H9 (cell line): ENCODE data around the gene TUFT1. TPM values are rescaled to one million over a fixed set of nuclear protein-coding genes. Genes with fewer than 3 reads are reported as not detected.

Experiments used
- DNase-seq: peaks from one replicate; pipeline ENCODE4 v3.0.0-alpha.2; 2017
- H2AFZ ChIP-seq: one replicate; pipeline ENCODE4 v1.6.1; 2013; ENCODE audit warnings: mild to moderate bottlenecking, low read length, control low read depth, moderate library complexity
- H2AK5ac ChIP-seq: 2 replicates; pipeline ENCODE4 v1.6.1; 2013; ENCODE audit warnings: low read length, control low read depth, mixed read lengths; ENCODE audit not compliant: insufficient read length
- H2BK120ac ChIP-seq: one replicate; pipeline ENCODE4 v1.6.1; 2013; ENCODE audit warnings: low read depth, mild to moderate bottlenecking, low read length, control low read depth, inconsistent platforms; ENCODE audit not compliant: poor library complexity, severe bottlenecking
- H2BK12ac ChIP-seq: 2 replicates; pipeline ENCODE4 v1.6.1; 2013; ENCODE audit warnings: low read length, control low read depth, mixed read lengths, low read depth; ENCODE audit not compliant: insufficient read length
- H2BK15ac ChIP-seq: 2 replicates; pipeline ENCODE4 v1.6.1; 2013; ENCODE audit warnings: low read depth, low read length, control low read depth
- H2BK20ac ChIP-seq: one replicate; pipeline ENCODE4 v1.6.1; 2013; ENCODE audit warnings: low read depth, mild to moderate bottlenecking, low read length, control low read depth, inconsistent platforms; ENCODE audit not compliant: poor library complexity, severe bottlenecking
- H2BK5ac ChIP-seq: 2 replicates; pipeline ENCODE4 v1.6.1; 2013; ENCODE audit warnings: low read length, control low read depth, mixed read lengths; ENCODE audit not compliant: insufficient read length
- H3K14ac ChIP-seq: 2 replicates; pipeline ENCODE4 v1.6.1; 2013; ENCODE audit warnings: low read length, control low read depth; ENCODE audit not compliant: insufficient read depth
- H3K18ac ChIP-seq: 2 replicates; pipeline ENCODE4 v1.6.1; 2013; ENCODE audit warnings: low read depth, mild to moderate bottlenecking, mixed read lengths, low read length, control low read depth; ENCODE audit not compliant: insufficient read length
- H3K23ac ChIP-seq: 2 replicates; pipeline ENCODE4 v1.6.1; 2013; ENCODE audit warnings: low read length, control low read depth, mixed read lengths, low read depth; ENCODE audit not compliant: insufficient read length
- H3K23me2 ChIP-seq: 2 replicates; pipeline ENCODE4 v1.6.1; 2013; ENCODE audit warnings: low read depth, mild to moderate bottlenecking, mixed read lengths, low read length, control low read depth; ENCODE audit not compliant: insufficient read length, poor library complexity, severe bottlenecking
- H3K27ac ChIP-seq: 2 replicates; pipeline ENCODE4 v1.5.1; 2013; ENCODE audit warnings: low read length, control low read depth, mixed read lengths, low read depth; ENCODE audit not compliant: insufficient read length
- H3K27me3 ChIP-seq: 2 replicates; pipeline ENCODE4 v1.6.1; 2013; ENCODE audit warnings: low read length, control low read depth, inconsistent platforms; ENCODE audit not compliant: insufficient read depth
- H3K4ac ChIP-seq: 2 replicates; pipeline ENCODE4 v1.6.1; 2013; ENCODE audit warnings: low read depth, mild to moderate bottlenecking, control low read depth, inconsistent platforms, low read length, moderate library complexity
- H3K4me1 ChIP-seq: 2 replicates; pipeline ENCODE4 v1.6.1; 2013; ENCODE audit warnings: low read length, control low read depth, inconsistent platforms; ENCODE audit not compliant: insufficient read depth
- H3K4me2 ChIP-seq: 2 replicates; pipeline ENCODE4 v1.6.1; 2013; ENCODE audit warnings: low read length, control low read depth, mixed read lengths; ENCODE audit not compliant: insufficient read length, insufficient read depth
- H3K56ac ChIP-seq: 2 replicates; pipeline ENCODE4 v1.6.1; 2013; ENCODE audit warnings: low read depth, mild to moderate bottlenecking, mixed read lengths, low read length, control low read depth; ENCODE audit not compliant: insufficient read length
- H3K79me1 ChIP-seq: 2 replicates; pipeline ENCODE4 v1.6.1; 2013; ENCODE audit warnings: low read depth, mild to moderate bottlenecking, moderate library complexity, low read length, control low read depth, inconsistent platforms; ENCODE audit not compliant: insufficient read depth, poor library complexity, severe bottlenecking
- H3K79me2 ChIP-seq: 2 replicates; pipeline ENCODE4 v1.6.1; 2013; ENCODE audit warnings: low read length, control low read depth, inconsistent platforms; ENCODE audit not compliant: insufficient read depth
- H3K9ac ChIP-seq: 2 replicates; pipeline ENCODE4 v1.6.1; 2013; ENCODE audit warnings: low read length, control low read depth, mixed read lengths; ENCODE audit not compliant: insufficient read length; ENCODE audit errors: extremely low read depth
- H3K9me3 ChIP-seq: one replicate; pipeline ENCODE4 v1.6.1; 2013; ENCODE audit warnings: low read depth, low read length, inconsistent platforms; ENCODE audit not compliant: control insufficient read depth
- H3T11ph ChIP-seq: one replicate; pipeline ENCODE4 v1.6.1; 2013; ENCODE audit warnings: mild to moderate bottlenecking, low read length, control low read depth, inconsistent platforms
- H4K20me1 ChIP-seq: one replicate; pipeline ENCODE4 v1.6.1; 2013; ENCODE audit not compliant: control insufficient read depth, insufficient read length, insufficient read depth
- H4K5ac ChIP-seq: 2 replicates; pipeline ENCODE4 v1.6.1; 2013; ENCODE audit warnings: low read depth, mild to moderate bottlenecking, mixed read lengths, low read length, control low read depth; ENCODE audit not compliant: insufficient read length
- H4K8ac ChIP-seq: replicated peaks from 2 replicates; pipeline ENCODE4 v1.6.1; 2013; ENCODE audit warnings: low read length, control low read depth, mixed read lengths, low read depth; ENCODE audit not compliant: insufficient read length
- H4K91ac ChIP-seq: 2 replicates; pipeline ENCODE4 v1.6.1; 2013; ENCODE audit warnings: low read depth, mild to moderate bottlenecking, moderate library complexity, mixed read lengths, low read length, control low read depth; ENCODE audit not compliant: insufficient read length
- H3K27ac Mint-ChIP-seq, 3 experiments: 2 replicates in 2 of 3; 3 replicates in 1 of 3; pipeline ENCODE4 v1.8.0; 2020 to 2021; ENCODE audit warnings: mixed read lengths in 3 of 3, mild to moderate bottlenecking in 1 of 3, moderate library complexity in 1 of 3
- H3K27me3 Mint-ChIP-seq: 2 replicates; pipeline ENCODE4 v1.8.0; 2021; ENCODE audit warnings: low read depth, mild to moderate bottlenecking, moderate library complexity, mixed read lengths
- H3K36me3 Mint-ChIP-seq, 3 experiments: 2 replicates in 2 of 3; 3 replicates in 1 of 3; pipeline ENCODE4 v1.8.0; 2020 to 2021; ENCODE audit warnings: low read depth in 3 of 3, mixed read lengths in 3 of 3; ENCODE audit not compliant: insufficient read depth in 1 of 3
- H3K4me1 Mint-ChIP-seq, 2 experiments: 2 replicates each; pipeline ENCODE4 v1.8.0; 2020; ENCODE audit warnings: mixed read lengths in 2 of 2
- H3K4me3 Mint-ChIP-seq, 2 experiments: 2 replicates in 1 of 2; 3 replicates in 1 of 2; pipeline ENCODE4 v1.8.0; 2020 to 2021; ENCODE audit warnings: mild to moderate bottlenecking in 2 of 2, mixed read lengths in 2 of 2, moderate library complexity in 1 of 2
- H3K9me3 Mint-ChIP-seq, 2 experiments: 2 replicates in 1 of 2; 3 replicates in 1 of 2; pipeline ENCODE4 v1.8.0; 2020; ENCODE audit warnings: mild to moderate bottlenecking in 2 of 2, mixed read lengths in 2 of 2, moderate library complexity in 1 of 2
- whole genome bisulfite sequencing: extraction: QIAGEN DNeasy Blood & Tissue Kit; methylation state at CpG from one replicate; pipeline ENCODE4 v1.1.7; 2013; ENCODE audit warnings: missing lambda C conversion rate, low lambda C conversion rate, mixed read lengths; ENCODE audit not compliant: insufficient read length; ENCODE audit errors: extremely low coverage; 5-methylcytosine and 5-hydroxymethylcytosine counted together
- total RNA-seq: library from RNA; stranded (reverse); gene quantifications from 2 replicates; pipeline ENCODE4 v1.2.1, GENCODE V29; 2021
- TF ChIP-seq, protein P1 (sequence below): fragments of 200-600 bp; sonication (generic); conservative IDR thresholded peaks from 3 replicates; pipeline ENCODE4 v1.8.0; 2021; ENCODE audit warnings: antibody characterized with exemption, mild to moderate bottlenecking

The TUFT1 gene
- total RNA-seq, 1 experiment from 2014 or later, result 6.2 TPM

DNA sequence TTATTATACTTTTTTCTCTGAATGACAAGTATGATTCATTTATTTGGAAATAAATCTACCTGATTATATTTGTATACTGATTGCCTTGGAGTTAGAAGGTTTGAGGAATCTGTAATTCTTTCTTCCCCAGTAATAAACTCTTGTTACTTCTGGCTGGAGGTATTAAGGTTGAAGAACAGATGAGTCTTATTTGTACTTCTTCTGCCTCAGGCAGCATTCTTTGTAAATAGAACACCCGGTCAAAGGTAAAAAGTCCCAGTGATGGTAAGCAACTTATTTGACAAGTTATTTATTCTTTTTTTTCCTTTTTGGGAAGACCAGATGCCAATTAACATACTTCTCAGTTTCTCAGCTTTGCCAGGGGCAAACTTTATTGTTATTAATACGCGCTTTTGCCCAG, 84.7 kb downstream of the TUFT1 start:
- H3K4me1 Mint-ChIP-seq, result peaks cover 6 to 10% of the 10 kb centered on the region in 2 experiments
- no peak overlapping the region for H4K91ac ChIP-seq
- no peak overlapping the region for H2BK120ac ChIP-seq
- no peak overlapping the region for H2AK5ac ChIP-seq
- no peaks in the 10 kb centered on the region for H3K27me3 ChIP-seq
- no peak overlapping the region for H2BK20ac ChIP-seq
- no CpG with 5 or more reads among the region's 3 CpGs for WGBS
- H3K9me3 ChIP-seq, result no peaks in the 10 kb centered on the region
- H3K27ac Mint-ChIP-seq, result no peak overlapping the region
- H3K27ac ChIP-seq, result no peak overlapping the region
- no peak for DNase-seq
- no peaks in the 10 kb centered on the region for H3K27me3 Mint-ChIP-seq
- no peak overlapping the region for H3K4me3 Mint-ChIP-seq
- H3K14ac ChIP-seq, result no peak overlapping the region
- H2AFZ ChIP-seq, result no peak overlapping the region
- no peak overlapping the region for H3K56ac ChIP-seq
- peaks cover 3 to 12% (median 10%) of the 10 kb centered on the region in 3 experiments; a peak in 6 of 7 replicates for H3K36me3 Mint-ChIP-seq
- H3K18ac ChIP-seq, result no peak overlapping the region
- H3K79me2 ChIP-seq, result peaks cover 4% of the 10 kb centered on the region; the same call in 1 of the 2 replicates
- no peak overlapping the region for H4K5ac ChIP-seq
- no peak overlapping the region for H3K4me2 ChIP-seq
- no peak overlapping the region for H3T11ph ChIP-seq
- no peaks in the 10 kb centered on the region for H3K4me1 ChIP-seq
- no peak overlapping the region for H2BK12ac ChIP-seq
- H4K20me1 ChIP-seq, result no peaks in the 10 kb centered on the region
- no peak overlapping the region for H2BK5ac ChIP-seq
- H3K4ac ChIP-seq, result no peak overlapping the region
- no peaks in the 10 kb centered on the region for H3K9me3 Mint-ChIP-seq
- H4K8ac ChIP-seq, result no peak overlapping the region
- TF ChIP-seq, protein P1, sequence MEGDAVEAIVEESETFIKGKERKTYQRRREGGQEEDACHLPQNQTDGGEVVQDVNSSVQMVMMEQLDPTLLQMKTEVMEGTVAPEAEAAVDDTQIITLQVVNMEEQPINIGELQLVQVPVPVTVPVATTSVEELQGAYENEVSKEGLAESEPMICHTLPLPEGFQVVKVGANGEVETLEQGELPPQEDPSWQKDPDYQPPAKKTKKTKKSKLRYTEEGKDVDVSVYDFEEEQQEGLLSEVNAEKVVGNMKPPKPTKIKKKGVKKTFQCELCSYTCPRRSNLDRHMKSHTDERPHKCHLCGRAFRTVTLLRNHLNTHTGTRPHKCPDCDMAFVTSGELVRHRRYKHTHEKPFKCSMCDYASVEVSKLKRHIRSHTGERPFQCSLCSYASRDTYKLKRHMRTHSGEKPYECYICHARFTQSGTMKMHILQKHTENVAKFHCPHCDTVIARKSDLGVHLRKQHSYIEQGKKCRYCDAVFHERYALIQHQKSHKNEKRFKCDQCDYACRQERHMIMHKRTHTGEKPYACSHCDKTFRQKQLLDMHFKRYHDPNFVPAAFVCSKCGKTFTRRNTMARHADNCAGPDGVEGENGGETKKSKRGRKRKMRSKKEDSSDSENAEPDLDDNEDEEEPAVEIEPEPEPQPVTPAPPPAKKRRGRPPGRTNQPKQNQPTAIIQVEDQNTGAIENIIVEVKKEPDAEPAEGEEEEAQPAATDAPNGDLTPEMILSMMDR, result no peak
- H3K23ac ChIP-seq, result no peak overlapping the region
- no peak overlapping the region for H2BK15ac ChIP-seq
- no peaks in the 10 kb centered on the region for H3K23me2 ChIP-seq
- H3K9ac ChIP-seq, result no peak overlapping the region
- H3K79me1 ChIP-seq, result peaks cover 4% of the 10 kb centered on the region
